ENCODE data around the gene CDH3.

CDH3 gene

GRCh38 chr16:68627951-68628425 lies 17.1 kb upstream of the CDH3 start:
- Histone ChIP-seq H4K20me1 (ENCODE audit: insufficient read depth, low read length, poor library complexity, severe bottlenecking) (no peaks in the 10 kb centered on the region), H3K36me3 (ENCODE audit: insufficient read depth, low read length) (no peaks in the 10 kb centered on the region), H3K4me2 (ENCODE audit: low read depth, low read length, poor library complexity, severe bottlenecking) (no peak overlapping the region), H3F3A (ENCODE audit: low read depth) (no peaks in the 10 kb centered on the region), H3K27me3 (ENCODE audit: insufficient read depth, low read length, poor library complexity, severe bottlenecking) (no peaks in the 10 kb centered on the region), H3K9ac (ENCODE audit: low read depth, low read length, poor library complexity, severe bottlenecking) (no peak overlapping the region), H3K79me2 (ENCODE audit: insufficient read depth, low read length) (no peaks in the 10 kb centered on the region), H3K4me3 (ENCODE audit: low read length, poor library complexity, severe bottlenecking) (no peak overlapping the region), H3K9me2 (replicated peaks; ENCODE audit: low read depth, low read length) (no peaks in the 10 kb centered on the region), H3K4me1 (ENCODE audit: insufficient read depth, low read length, poor library complexity, severe bottlenecking) (no peaks in the 10 kb centered on the region), H2AFZ (ENCODE audit: low read length) (no peak overlapping the region), H3K9me3 (ENCODE audit: insufficient read depth, low read depth, low read length) (no peaks in the 10 kb centered on the region; the same call in 1 of the 2 replicates)
- TF ChIP-seq EZH2phosphoT487 (IDR thresholded peaks at IDR 0.05; ENCODE audit: borderline replicate concordance): no peak
- no peak for TF ChIP-seq CTCF (conservative IDR thresholded peaks at IDR 0.05; ENCODE audit: low read length)

GRCh38 chr16:68629351-68629910 lies 15.7 kb upstream of the CDH3 start:
- Histone ChIP-seq H4K20me1 (ENCODE audit: insufficient read depth, low read length, poor library complexity, severe bottlenecking) (no peaks in the 10 kb centered on the region), H3K4me2 (ENCODE audit: low read depth, low read length, poor library complexity, severe bottlenecking) (no peak overlapping the region), H3K27me3 (ENCODE audit: insufficient read depth, low read length, poor library complexity, severe bottlenecking) (no peaks in the 10 kb centered on the region), H3K79me2 (ENCODE audit: insufficient read depth, low read length) (no peaks in the 10 kb centered on the region), H3K9me3 (ENCODE audit: insufficient read depth, low read depth, low read length) (no peaks in the 10 kb centered on the region; the same call in 1 of the 2 replicates), H3F3A (ENCODE audit: low read depth) (no peaks in the 10 kb centered on the region), H3K9me2 (replicated peaks; ENCODE audit: low read depth, low read length) (no peaks in the 10 kb centered on the region), H3K4me1 (ENCODE audit: insufficient read depth, low read length, poor library complexity, severe bottlenecking) (no peaks in the 10 kb centered on the region), H3K9ac (ENCODE audit: low read depth, low read length, poor library complexity, severe bottlenecking) (no peak overlapping the region), H2AFZ (ENCODE audit: low read length) (no peak overlapping the region), H3K4me3 (ENCODE audit: low read length, poor library complexity, severe bottlenecking) (no peak overlapping the region), H3K36me3 (ENCODE audit: insufficient read depth, low read length) (no peaks in the 10 kb centered on the region)
- TF ChIP-seq CTCF (conservative IDR thresholded peaks at IDR 0.05; ENCODE audit: low read length): no peak

- Histone ChIP-seq H3K4me1 (ENCODE audit: insufficient read depth, low read length, poor library complexity, severe bottlenecking) (no peaks in the 10 kb centered on the region), H3K36me3 (ENCODE audit: insufficient read depth, low read length) (no peaks in the 10 kb centered on the region), H3K79me2 (ENCODE audit: insufficient read depth, low read length) (no peaks in the 10 kb centered on the region), H2AFZ (ENCODE audit: low read length) (no peak overlapping the region), H3K27me3 (ENCODE audit: insufficient read depth, low read length, poor library complexity, severe bottlenecking) (no peaks in the 10 kb centered on the region), H3K9me2 (replicated peaks; ENCODE audit: low read depth, low read length) (no peaks in the 10 kb centered on the region), H3K9ac (ENCODE audit: low read depth, low read length, poor library complexity, severe bottlenecking) (no peak overlapping the region), H3K9me3 (ENCODE audit: insufficient read depth, low read depth, low read length) (no peaks in the 10 kb centered on the region), H3K4me3 (ENCODE audit: low read length, poor library complexity, severe bottlenecking) (no peak overlapping the region), H3K4me2 (ENCODE audit: low read depth, low read length, poor library complexity, severe bottlenecking) (no peak overlapping the region), H3F3A (ENCODE audit: low read depth) (no peaks in the 10 kb centered on the region), H4K20me1 (ENCODE audit: insufficient read depth, low read length, poor library complexity, severe bottlenecking) (no peaks in the 10 kb centered on the region)
- TF ChIP-seq EZH2phosphoT487 (IDR thresholded peaks at IDR 0.05; ENCODE audit: borderline replicate concordance) (no peak), CTCF (conservative IDR thresholded peaks at IDR 0.05; ENCODE audit: low read length) (no peak)
These were observed 9.0 kb upstream of the CDH3 start for GRCh38 chr16:68636064-68636560.

Data from Loucy (cell line).